HEK293 (cell line): ENCODE results near the gene SHLD2.

Experiments
- EGR2 ChIP-seq: fragments of 450-650 bp; formaldehyde crosslinking; IDR thresholded peaks from 2 replicates; pipeline ENCODE4 v1.5.1; 2016; ENCODE audit warnings: low read depth, missing biosample characterization, missing genetic modification characterization
- GLIS1 ChIP-seq: fragments of 450-650 bp; formaldehyde crosslinking; IDR thresholded peaks from 2 replicates; pipeline ENCODE4 v1.5.1; 2016; ENCODE audit warnings: missing biosample characterization, missing genetic modification characterization
- GLIS2 ChIP-seq: fragments of 450-650 bp; formaldehyde crosslinking; IDR thresholded peaks from 2 replicates; pipeline ENCODE4 v1.5.1; 2016; ENCODE audit warnings: missing biosample characterization, missing genetic modification characterization
- HIC1 ChIP-seq: fragments of 450-650 bp; formaldehyde crosslinking; IDR thresholded peaks from 2 replicates; pipeline ENCODE4 v1.5.1; 2016; ENCODE audit warnings: missing biosample characterization, missing genetic modification characterization
- IKZF3 ChIP-seq: fragments of 450-650 bp; IDR thresholded peaks from 2 replicates; pipeline ENCODE4 v1.5.0; 2018; ENCODE audit warnings: missing biosample characterization, mild to moderate bottlenecking, missing genetic modification characterization, moderate library complexity
- KLF1 ChIP-seq: fragments of 450-650 bp; formaldehyde crosslinking; IDR thresholded peaks from 2 replicates; pipeline ENCODE4 v1.5.1; 2016; ENCODE audit warnings: missing biosample characterization, missing genetic modification characterization
- KLF10 ChIP-seq: fragments of 450-650 bp; IDR thresholded peaks from 2 replicates; pipeline ENCODE4 v1.5.1; 2018; ENCODE audit warnings: missing biosample characterization, mild to moderate bottlenecking, missing genetic modification characterization
- KLF9 ChIP-seq: fragments of 450-650 bp; formaldehyde crosslinking; IDR thresholded peaks from 2 replicates; pipeline ENCODE4 v1.5.1; 2016; ENCODE audit warnings: missing biosample characterization, missing genetic modification characterization, low read depth
- RBAK ChIP-seq: fragments of 450-650 bp; formaldehyde crosslinking; IDR thresholded peaks from 2 replicates; pipeline ENCODE4 v1.5.1; 2016; ENCODE audit warnings: missing biosample characterization, missing genetic modification characterization
- REST ChIP-seq: fragments of 450-650 bp; formaldehyde crosslinking; IDR thresholded peaks from 2 replicates; pipeline ENCODE4 v1.5.1; 2016; ENCODE audit warnings: missing biosample characterization, missing genetic modification characterization
- ZBTB10 ChIP-seq: fragments of 450-650 bp; formaldehyde crosslinking; IDR thresholded peaks from 2 replicates; pipeline ENCODE4 v1.5.1; 2016; ENCODE audit warnings: missing biosample characterization, missing genetic modification characterization
- ZBTB17 ChIP-seq: fragments of 450-650 bp; formaldehyde crosslinking; IDR thresholded peaks from 2 replicates; pipeline ENCODE4 v1.5.1; 2016; ENCODE audit warnings: missing biosample characterization, missing genetic modification characterization
- ZBTB8A ChIP-seq: fragments of 450-650 bp; formaldehyde crosslinking; IDR thresholded peaks from 2 replicates; pipeline ENCODE4 v1.5.1; 2016; ENCODE audit warnings: missing biosample characterization, missing genetic modification characterization
- ZFP37 ChIP-seq: fragments of 450-650 bp; formaldehyde crosslinking; IDR thresholded peaks from 2 replicates; pipeline ENCODE4 v1.5.1; 2016; ENCODE audit warnings: missing biosample characterization, missing genetic modification characterization
- ZIC2 ChIP-seq: fragments of 450-650 bp; formaldehyde crosslinking; IDR thresholded peaks from 2 replicates; pipeline ENCODE4 v1.5.1; 2016; ENCODE audit warnings: missing biosample characterization, missing genetic modification characterization
- ZNF561 ChIP-seq: fragments of 450-650 bp; IDR thresholded peaks from 2 replicates; pipeline ENCODE4 v1.5.1; 2018; ENCODE audit warnings: missing biosample characterization, missing genetic modification characterization, borderline replicate concordance
- ZNF600 ChIP-seq: fragments of 450-650 bp; formaldehyde crosslinking; IDR thresholded peaks from 2 replicates; pipeline ENCODE4 v1.5.1; 2016; ENCODE audit warnings: missing biosample characterization, missing genetic modification characterization
- ZNF707 ChIP-seq: fragments of 450-650 bp; formaldehyde crosslinking; IDR thresholded peaks from 2 replicates; pipeline ENCODE4 v1.5.1; 2016; ENCODE audit warnings: missing biosample characterization, missing genetic modification characterization
- ZNF843 ChIP-seq: fragments of 450-650 bp; formaldehyde crosslinking; IDR thresholded peaks from 2 replicates; pipeline ENCODE4 v1.5.1; 2016; ENCODE audit warnings: missing biosample characterization, missing genetic modification characterization
- TF ChIP-seq, protein P1 (sequence below): fragments of 450-650 bp; formaldehyde crosslinking; IDR thresholded peaks from 2 replicates; pipeline ENCODE4 v1.5.1; 2017; ENCODE audit warnings: missing biosample characterization, missing genetic modification characterization
- TF ChIP-seq, protein P2 (sequence below): fragments of 450-650 bp; formaldehyde crosslinking; IDR thresholded peaks from 2 replicates; pipeline ENCODE4 v1.5.1; 2016; ENCODE audit warnings: missing biosample characterization, missing genetic modification characterization
- TF ChIP-seq, protein P3 (sequence below): fragments of 450-650 bp; formaldehyde crosslinking; IDR thresholded peaks from 2 replicates; pipeline ENCODE4 v1.5.1; 2016; ENCODE audit warnings: missing biosample characterization, missing genetic modification characterization
- TF ChIP-seq, protein P4 (sequence below): fragments of 450-650 bp; formaldehyde crosslinking; IDR thresholded peaks from 2 replicates; pipeline ENCODE4 v1.5.1; 2016; ENCODE audit warnings: missing biosample characterization, missing genetic modification characterization

Gene SHLD2

GRCh38 chr10:87095236-87095945, 385 bp downstream of the SHLD2 start (continued):
- TF ChIP-seq, protein P1, sequence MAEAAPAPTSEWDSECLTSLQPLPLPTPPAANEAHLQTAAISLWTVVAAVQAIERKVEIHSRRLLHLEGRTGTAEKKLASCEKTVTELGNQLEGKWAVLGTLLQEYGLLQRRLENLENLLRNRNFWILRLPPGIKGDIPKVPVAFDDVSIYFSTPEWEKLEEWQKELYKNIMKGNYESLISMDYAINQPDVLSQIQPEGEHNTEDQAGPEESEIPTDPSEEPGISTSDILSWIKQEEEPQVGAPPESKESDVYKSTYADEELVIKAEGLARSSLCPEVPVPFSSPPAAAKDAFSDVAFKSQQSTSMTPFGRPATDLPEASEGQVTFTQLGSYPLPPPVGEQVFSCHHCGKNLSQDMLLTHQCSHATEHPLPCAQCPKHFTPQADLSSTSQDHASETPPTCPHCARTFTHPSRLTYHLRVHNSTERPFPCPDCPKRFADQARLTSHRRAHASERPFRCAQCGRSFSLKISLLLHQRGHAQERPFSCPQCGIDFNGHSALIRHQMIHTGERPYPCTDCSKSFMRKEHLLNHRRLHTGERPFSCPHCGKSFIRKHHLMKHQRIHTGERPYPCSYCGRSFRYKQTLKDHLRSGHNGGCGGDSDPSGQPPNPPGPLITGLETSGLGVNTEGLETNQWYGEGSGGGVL (tag by site-specific recombination): peak; percentile 73
- peak; percentile 88 for TF ChIP-seq ZBTB17 (tag by site-specific recombination)
- TF ChIP-seq ZIC2 (tag by site-specific recombination): peak; percentile 57
- TF ChIP-seq, protein P2, sequence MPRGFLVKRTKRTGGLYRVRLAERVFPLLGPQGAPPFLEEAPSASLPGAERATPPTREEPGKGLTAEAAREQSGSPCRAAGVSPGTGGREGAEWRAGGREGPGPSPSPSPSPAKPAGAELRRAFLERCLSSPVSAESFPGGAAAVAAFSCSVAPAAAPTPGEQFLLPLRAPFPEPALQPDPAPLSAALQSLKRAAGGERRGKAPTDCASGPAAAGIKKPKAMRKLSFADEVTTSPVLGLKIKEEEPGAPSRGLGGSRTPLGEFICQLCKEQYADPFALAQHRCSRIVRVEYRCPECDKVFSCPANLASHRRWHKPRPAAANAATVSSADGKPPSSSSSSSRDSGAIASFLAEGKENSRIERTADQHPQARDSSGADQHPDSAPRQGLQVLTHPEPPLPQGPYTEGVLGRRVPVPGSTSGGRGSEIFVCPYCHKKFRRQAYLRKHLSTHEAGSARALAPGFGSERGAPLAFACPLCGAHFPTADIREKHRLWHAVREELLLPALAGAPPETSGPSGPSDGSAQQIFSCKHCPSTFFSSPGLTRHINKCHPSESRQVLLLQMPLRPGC (tag by site-specific recombination): no peak
- peak; percentile 94 for TF ChIP-seq ZNF600
- TF ChIP-seq GLIS1 (tag by site-specific recombination): peak; percentile 84
- TF ChIP-seq KLF9: peak; percentile 54
- TF ChIP-seq ZNF843 (tag by site-specific recombination): no peak
- TF ChIP-seq, protein P3, sequence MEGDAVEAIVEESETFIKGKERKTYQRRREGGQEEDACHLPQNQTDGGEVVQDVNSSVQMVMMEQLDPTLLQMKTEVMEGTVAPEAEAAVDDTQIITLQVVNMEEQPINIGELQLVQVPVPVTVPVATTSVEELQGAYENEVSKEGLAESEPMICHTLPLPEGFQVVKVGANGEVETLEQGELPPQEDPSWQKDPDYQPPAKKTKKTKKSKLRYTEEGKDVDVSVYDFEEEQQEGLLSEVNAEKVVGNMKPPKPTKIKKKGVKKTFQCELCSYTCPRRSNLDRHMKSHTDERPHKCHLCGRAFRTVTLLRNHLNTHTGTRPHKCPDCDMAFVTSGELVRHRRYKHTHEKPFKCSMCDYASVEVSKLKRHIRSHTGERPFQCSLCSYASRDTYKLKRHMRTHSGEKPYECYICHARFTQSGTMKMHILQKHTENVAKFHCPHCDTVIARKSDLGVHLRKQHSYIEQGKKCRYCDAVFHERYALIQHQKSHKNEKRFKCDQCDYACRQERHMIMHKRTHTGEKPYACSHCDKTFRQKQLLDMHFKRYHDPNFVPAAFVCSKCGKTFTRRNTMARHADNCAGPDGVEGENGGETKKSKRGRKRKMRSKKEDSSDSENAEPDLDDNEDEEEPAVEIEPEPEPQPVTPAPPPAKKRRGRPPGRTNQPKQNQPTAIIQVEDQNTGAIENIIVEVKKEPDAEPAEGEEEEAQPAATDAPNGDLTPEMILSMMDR (tag by site-specific recombination): peak; percentile 19; the same call in 1 of the 2 replicates
- no peak for TF ChIP-seq RBAK (tag by site-specific recombination)
- TF ChIP-seq GLIS2 (tag by site-specific recombination): peak; percentile 81
- TF ChIP-seq ZNF707 (tag by site-specific recombination): no peak
- TF ChIP-seq KLF10: peak; percentile 55; the same call in 1 of the 2 replicates
- peak; percentile 97 for TF ChIP-seq ZBTB8A (tag by site-specific recombination)
- peak; percentile 93 for TF ChIP-seq EGR2 (tag by site-specific recombination)
- TF ChIP-seq ZNF561 (tag by site-specific recombination): peak; percentile 56; the same call in 1 of the 2 replicates
- TF ChIP-seq ZBTB10 (tag by site-specific recombination): peak; percentile 53
- TF ChIP-seq, protein P4, sequence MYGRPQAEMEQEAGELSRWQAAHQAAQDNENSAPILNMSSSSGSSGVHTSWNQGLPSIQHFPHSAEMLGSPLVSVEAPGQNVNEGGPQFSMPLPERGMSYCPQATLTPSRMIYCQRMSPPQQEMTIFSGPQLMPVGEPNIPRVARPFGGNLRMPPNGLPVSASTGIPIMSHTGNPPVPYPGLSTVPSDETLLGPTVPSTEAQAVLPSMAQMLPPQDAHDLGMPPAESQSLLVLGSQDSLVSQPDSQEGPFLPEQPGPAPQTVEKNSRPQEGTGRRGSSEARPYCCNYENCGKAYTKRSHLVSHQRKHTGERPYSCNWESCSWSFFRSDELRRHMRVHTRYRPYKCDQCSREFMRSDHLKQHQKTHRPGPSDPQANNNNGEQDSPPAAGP (tag by site-specific recombination): peak; percentile 89
- 0 out of 2 replicates have a peak, but pooled peaks have one; percentile 19 for TF ChIP-seq IKZF3 (tag by site-specific recombination)
- no peak; the same call in 1 of the 2 replicates for TF ChIP-seq HIC1
- peak; percentile 75 for TF ChIP-seq ZFP37 (tag by site-specific recombination)
- TF ChIP-seq REST (tag by site-specific recombination): peak; percentile 42; the same call in 1 of the 2 replicates
- peak; percentile 90 for TF ChIP-seq KLF1 (tag by site-specific recombination)
